GM12878 (cell line): Measurements from ENCODE around the gene CCDC9. TPM values are rescaled to one million over a fixed set of nuclear protein-coding genes. Genes with fewer than 3 reads are reported as not detected.

Source experiments
- BCL3 ChIP-seq: IDR thresholded peaks from 2 replicates; pipeline ENCODE4 v1.6.1; 2011; ENCODE audit warnings: borderline replicate concordance, low read depth, mild to moderate bottlenecking, moderate library complexity, low read length; ENCODE audit not compliant: insufficient read depth, poor library complexity, severe bottlenecking
- CEBPZ ChIP-seq: fragments of 150-350 bp; IDR thresholded peaks from 2 replicates; pipeline ENCODE4 v1.6.1; 2016; ENCODE audit warnings: low read depth, low read length
- IRF4 ChIP-seq: IDR thresholded peaks from 2 replicates; pipeline ENCODE4 v1.6.1; 2011; ENCODE audit warnings: low read depth, low read length
- NFYA ChIP-seq: IDR thresholded peaks from 2 replicates; pipeline ENCODE4 v1.6.1; 2011; ENCODE audit warnings: low read depth, mild to moderate bottlenecking, low read length, improper control_type of control experiment, borderline replicate concordance
- SREBF2 ChIP-seq: IDR thresholded peaks from 2 replicates; pipeline ENCODE4 v1.6.1; 2012; ENCODE audit warnings: mild to moderate bottlenecking, low read length
- TARDBP ChIP-seq: IDR thresholded peaks from 2 replicates; pipeline ENCODE4 v1.6.1; 2016; ENCODE audit warnings: borderline replicate concordance
- TCF7 ChIP-seq: IDR thresholded peaks from 2 replicates; pipeline ENCODE4 v1.6.1; 2014; ENCODE audit warnings: antibody characterized with exemption, borderline replicate concordance
- ZNF592 ChIP-seq: fragments of 450-650 bp; IDR thresholded peaks from 2 replicates; pipeline ENCODE4 v1.6.1; 2017; ENCODE audit warnings: mild to moderate bottlenecking, moderate library complexity
- polyA plus RNA-seq, 11 experiments: library from polyadenylated mRNA; depleted of rRNA in 4 of 11; unstranded in 6 of 11; stranded (reverse) in 5 of 11; fragments of >200 nt; fragmentation: Nextera tagmentation in 4 of 11; fragmentation: Illumina TruSeq in 1 of 11; extraction: Ambion mirVana in 4 of 11; extraction: Trizol in 1 of 11; gene quantifications; 1 replicate in 1 of 11; 2 replicates in 10 of 11; pipeline versions ENCODE4 v1.2.1 to v1.2.3, GENCODE V29; 2011 to 2016; ENCODE audit warnings: inconsistent platforms in 2 of 11, missing spikeins in 2 of 11, low read depth in 1 of 11
- total RNA-seq, 4 experiments: library from RNA; depleted of rRNA in 3 of 4; stranded (reverse); fragments of >200 nt in 3 of 4; fragmentation: Illumina TruSeq in 1 of 4; extraction: Trizol in 1 of 4; gene quantifications; 2 replicates each; pipeline versions ENCODE4 v1.2.1 to v1.2.3, GENCODE V29; 2013 to 2021
- TF ChIP-seq, protein P1 (sequence below): fragments of 450-650 bp; IDR thresholded peaks from 2 replicates; pipeline ENCODE4 v1.6.1; 2017; ENCODE audit warnings: mild to moderate bottlenecking, moderate library complexity
- TF ChIP-seq, protein P2 (sequence below): fragments of 450-650 bp; formaldehyde crosslinking; IDR thresholded peaks from 2 replicates; pipeline ENCODE4 v1.4.0; 2020; ENCODE audit warnings: mild to moderate bottlenecking, moderate library complexity

Gene CCDC9
- total and polyA plus RNA-seq, 10 of the 15 experiments (the other 5 are each of a cell fraction or from before 2014, with no cell fraction given) = 0.18 to 17.5 (median 7.1) TPM; not detected in 1

DNA sequence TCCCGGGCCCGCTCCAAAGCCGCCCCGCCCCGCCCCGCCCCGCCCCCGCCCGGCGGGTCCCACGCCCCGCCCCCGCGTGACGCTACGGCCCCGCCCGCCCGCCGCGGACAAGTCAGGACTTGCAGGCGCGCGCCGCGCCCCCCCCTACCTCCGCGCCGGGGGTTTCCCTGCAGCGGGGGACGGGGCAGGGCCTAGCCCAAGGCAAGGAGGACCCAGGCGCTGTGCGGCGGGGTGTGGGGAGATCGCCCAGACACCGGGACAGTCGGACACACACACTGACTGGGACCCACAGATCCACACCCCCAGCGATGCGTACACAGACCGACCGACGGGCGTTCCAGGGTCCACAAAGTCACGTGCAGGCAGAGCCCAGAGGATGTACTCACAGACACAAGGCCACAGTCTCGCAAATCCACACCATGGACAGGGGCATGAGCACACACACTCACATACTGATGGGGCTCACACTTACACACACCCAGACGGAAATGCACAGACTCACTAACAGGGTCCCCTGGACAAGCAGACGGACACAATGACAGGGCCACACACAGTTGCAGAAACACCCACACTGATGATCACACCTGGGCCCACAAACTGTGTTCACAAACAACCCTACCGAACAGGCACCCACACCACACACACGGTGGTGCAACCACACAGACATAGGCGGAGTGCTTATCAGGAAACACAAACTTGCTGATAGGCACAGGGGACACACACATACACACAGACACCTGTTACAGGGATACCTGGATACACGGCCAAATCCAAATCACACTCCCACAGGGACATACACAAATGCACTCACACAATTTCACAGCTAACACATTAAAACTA is 24.9 kb upstream of the CCDC9 start (continued):
- TF ChIP-seq ZNF592 = no peak
- 0 out of 2 replicates have a peak, but pooled peaks have one; percentile 34 for TF ChIP-seq IRF4
- no peak for TF ChIP-seq NFYA
- TF ChIP-seq, protein P1, sequence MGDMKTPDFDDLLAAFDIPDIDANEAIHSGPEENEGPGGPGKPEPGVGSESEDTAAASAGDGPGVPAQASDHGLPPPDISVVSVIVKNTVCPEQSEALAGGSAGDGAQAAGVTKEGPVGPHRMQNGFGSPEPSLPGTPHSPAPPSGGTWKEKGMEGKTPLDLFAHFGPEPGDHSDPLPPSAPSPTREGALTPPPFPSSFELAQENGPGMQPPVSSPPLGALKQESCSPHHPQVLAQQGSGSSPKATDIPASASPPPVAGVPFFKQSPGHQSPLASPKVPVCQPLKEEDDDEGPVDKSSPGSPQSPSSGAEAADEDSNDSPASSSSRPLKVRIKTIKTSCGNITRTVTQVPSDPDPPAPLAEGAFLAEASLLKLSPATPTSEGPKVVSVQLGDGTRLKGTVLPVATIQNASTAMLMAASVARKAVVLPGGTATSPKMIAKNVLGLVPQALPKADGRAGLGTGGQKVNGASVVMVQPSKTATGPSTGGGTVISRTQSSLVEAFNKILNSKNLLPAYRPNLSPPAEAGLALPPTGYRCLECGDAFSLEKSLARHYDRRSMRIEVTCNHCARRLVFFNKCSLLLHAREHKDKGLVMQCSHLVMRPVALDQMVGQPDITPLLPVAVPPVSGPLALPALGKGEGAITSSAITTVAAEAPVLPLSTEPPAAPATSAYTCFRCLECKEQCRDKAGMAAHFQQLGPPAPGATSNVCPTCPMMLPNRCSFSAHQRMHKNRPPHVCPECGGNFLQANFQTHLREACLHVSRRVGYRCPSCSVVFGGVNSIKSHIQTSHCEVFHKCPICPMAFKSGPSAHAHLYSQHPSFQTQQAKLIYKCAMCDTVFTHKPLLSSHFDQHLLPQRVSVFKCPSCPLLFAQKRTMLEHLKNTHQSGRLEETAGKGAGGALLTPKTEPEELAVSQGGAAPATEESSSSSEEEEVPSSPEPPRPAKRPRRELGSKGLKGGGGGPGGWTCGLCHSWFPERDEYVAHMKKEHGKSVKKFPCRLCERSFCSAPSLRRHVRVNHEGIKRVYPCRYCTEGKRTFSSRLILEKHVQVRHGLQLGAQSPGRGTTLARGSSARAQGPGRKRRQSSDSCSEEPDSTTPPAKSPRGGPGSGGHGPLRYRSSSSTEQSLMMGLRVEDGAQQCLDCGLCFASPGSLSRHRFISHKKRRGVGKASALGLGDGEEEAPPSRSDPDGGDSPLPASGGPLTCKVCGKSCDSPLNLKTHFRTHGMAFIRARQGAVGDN = peak; percentile 81; the same call in 1 of the 2 replicates
- TF ChIP-seq, protein P2, sequence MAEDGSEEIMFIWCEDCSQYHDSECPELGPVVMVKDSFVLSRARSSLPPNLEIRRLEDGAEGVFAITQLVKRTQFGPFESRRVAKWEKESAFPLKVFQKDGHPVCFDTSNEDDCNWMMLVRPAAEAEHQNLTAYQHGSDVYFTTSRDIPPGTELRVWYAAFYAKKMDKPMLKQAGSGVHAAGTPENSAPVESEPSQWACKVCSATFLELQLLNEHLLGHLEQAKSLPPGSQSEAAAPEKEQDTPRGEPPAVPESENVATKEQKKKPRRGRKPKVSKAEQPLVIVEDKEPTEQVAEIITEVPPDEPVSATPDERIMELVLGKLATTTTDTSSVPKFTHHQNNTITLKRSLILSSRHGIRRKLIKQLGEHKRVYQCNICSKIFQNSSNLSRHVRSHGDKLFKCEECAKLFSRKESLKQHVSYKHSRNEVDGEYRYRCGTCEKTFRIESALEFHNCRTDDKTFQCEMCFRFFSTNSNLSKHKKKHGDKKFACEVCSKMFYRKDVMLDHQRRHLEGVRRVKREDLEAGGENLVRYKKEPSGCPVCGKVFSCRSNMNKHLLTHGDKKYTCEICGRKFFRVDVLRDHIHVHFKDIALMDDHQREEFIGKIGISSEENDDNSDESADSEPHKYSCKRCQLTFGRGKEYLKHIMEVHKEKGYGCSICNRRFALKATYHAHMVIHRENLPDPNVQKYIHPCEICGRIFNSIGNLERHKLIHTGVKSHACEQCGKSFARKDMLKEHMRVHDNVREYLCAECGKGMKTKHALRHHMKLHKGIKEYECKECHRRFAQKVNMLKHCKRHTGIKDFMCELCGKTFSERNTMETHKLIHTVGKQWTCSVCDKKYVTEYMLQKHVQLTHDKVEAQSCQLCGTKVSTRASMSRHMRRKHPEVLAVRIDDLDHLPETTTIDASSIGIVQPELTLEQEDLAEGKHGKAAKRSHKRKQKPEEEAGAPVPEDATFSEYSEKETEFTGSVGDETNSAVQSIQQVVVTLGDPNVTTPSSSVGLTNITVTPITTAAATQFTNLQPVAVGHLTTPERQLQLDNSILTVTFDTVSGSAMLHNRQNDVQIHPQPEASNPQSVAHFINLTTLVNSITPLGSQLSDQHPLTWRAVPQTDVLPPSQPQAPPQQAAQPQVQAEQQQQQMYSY (CRISPR knock-in tag) = no peak
- TF ChIP-seq TARDBP = 0 out of 2 replicates have a peak, but pooled peaks have one; percentile 73
- no peak for TF ChIP-seq SREBF2
- TF ChIP-seq BCL3 = peak; percentile 95
- TF ChIP-seq CEBPZ = no peak
- TF ChIP-seq TCF7 = no peak
